Measurements from ENCODE around the gene GCH1.
"Not testable (repeated sequence)": the region's sequence is repeated elsewhere in the genome, so short reads cannot be mapped to it uniquely, and the experiment has no call there.

GCH1 gene, protein sequence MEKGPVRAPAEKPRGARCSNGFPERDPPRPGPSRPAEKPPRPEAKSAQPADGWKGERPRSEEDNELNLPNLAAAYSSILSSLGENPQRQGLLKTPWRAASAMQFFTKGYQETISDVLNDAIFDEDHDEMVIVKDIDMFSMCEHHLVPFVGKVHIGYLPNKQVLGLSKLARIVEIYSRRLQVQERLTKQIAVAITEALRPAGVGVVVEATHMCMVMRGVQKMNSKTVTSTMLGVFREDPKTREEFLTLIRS

DNA sequence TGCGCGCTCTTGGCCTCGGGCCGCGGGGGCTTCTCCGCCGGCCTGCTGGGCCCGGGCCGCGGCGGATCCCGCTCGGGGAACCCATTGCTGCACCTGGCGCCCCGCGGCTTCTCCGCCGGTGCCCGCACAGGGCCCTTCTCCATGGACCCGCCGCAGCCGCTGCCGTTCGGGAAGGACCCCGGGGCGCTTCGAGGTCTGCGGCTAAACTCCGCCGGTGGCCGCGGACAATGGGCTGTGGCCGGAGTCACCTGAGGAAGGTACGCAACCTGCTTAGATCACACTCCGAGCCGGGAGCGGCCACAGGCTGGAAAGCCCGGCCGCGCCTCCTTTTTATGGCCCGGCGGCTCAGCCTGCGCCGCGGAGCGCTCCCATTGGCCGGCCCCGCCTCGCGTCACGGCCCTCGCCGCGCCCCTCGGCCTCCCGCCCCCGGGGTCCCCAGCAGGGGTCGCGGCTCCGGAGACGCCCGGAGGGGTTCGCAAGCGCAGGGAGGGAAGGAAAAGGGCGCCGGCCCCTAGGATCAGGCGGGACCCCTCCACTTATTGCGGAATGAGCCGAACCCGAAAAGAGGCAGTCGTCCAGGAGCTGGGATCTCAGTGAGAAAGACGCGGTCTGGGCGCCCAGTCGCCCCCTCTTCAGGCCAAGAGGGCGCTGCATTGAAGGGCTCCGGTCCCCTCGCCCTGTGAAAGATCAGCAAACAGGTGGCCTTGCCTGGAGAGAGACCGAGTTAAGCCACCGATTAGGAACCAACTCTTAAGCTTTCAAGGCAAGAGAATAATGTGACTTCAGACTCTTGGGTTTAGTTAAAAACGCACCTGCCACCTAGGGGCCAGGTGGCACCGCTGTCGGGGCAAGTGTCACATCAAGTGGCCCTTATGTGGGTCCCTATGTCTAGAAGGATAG lies at the start of gene GCH1:
Gene GCH1, minus strand, starts transcription at position 306 of the 900 bp plus-strand sequence. Its CDS starts 163 bp downstream, at position 143.
- in situ Hi-C loops (cut with MboI; ENCODE audit: low sequenced_read_pairs): no loop called here

DNA sequence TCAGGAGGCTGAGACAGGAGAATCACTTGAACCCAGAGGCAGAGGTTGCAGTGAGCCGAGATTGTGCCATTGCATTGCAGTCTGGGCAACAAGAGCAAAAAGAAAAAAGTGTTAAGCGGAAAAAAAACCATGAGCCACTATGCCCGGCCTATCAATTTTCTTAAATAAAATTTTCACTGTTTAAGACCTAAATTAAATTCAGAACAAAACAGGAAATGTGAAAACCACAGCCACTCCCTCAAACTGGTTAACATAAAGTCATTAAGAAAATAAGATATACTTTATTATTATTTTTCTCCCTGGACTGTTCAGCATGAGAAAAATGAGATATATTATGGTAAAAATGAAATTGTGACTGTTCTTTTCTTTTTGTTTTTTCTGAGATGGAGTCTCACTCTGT lies 44.6 kb upstream of the GCH1 start:
- in situ Hi-C loops (cut with MboI; ENCODE audit: low sequenced_read_pairs): no loop called here

DNA sequence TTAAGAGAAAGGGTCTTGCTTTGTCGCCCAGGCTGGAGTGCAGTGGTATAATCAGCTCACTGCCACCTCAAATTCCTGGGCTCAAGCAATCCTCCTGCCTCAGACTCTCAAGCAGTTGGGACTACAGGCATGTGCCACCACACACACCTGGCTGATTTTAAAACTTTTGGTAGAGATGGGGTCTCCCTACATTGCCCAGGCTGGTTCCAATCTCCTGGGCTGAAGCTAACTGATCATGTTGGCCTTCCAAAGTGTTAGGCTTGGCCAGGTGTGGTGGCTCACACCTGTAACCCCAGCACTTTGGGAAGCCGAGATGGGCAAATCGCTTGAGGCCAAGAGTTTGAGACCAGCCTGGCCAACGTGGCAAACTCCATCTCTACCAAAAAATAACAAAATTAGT lies 43.9 kb upstream of the GCH1 start:
- in situ Hi-C loops (cut with MboI; ENCODE audit: low sequenced_read_pairs): no loop called here

DNA sequence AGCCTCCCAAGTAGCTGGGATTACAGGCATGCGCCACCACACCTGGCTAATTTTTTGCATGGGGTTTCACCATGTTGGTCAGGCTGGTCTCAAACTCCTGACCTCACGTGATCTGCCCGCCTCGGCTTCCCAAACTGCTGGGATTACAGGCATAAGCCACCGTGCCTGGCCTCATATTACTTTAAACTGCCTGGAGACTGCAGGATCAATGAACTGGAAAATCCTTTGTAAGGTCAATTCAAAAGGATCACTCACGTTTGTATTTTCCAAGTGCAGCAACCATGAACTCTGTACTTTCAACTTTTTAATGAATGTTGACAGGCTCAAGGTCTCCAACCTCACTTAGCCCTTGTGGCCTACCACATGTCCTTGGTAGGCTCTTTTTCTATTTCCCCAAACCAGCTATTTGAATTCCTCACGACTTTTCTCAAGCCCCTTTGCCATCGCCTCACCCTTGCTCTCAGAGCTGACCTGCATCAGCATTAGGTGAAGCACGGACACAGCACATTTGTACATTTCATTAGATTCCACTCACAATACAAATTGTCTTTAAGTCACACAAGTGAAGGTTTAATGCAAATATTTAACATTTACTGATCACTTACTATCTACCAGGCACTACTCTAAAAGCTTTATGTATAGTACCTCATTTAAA lies 42.2 kb upstream of the GCH1 start:
- in situ Hi-C loops (cut with MboI; ENCODE audit: low sequenced_read_pairs): no loop called here

DNA sequence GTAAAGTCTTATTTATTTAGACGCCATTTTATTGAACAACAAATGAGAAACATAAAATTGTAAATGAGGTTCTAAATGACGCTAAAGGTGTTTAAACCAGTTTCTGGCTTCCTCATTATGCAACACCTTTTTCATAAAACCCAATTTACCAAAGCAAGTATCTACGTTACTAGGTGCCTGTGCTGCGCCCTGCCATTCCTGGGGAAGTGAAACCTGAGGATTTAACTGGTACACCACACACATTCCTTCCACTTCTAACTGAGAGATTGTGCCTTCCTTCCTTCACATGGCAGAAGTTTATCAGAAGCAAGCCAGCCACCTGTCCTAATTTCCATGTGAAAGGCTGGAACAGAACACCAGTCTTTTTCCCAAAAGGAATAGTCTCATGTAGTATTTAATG lies 40.3 kb upstream of the GCH1 start:
- in situ Hi-C loops (cut with MboI; ENCODE audit: low sequenced_read_pairs): no loop called here

DNA sequence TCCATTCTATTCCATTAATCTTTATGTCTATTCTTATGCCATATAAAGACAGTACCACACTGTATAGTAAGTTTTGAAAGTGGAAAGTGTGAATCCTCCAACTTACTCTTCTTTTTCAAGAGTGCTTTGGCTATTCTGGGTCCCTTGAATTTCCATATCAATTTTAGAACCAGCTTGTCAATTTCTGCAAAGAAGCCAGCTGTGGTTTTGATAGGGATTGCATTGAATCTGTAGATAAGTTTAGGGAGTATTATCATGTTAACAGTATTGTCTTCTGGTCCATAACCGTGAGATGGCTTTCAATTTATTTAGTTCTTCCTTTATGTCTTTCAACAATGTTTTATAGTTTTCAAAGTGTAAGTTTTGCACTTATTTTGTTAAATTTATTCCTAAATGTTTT lies 34.2 kb upstream of the GCH1 start:
- in situ Hi-C loops (cut with MboI; ENCODE audit: low sequenced_read_pairs): no loop called here

DNA sequence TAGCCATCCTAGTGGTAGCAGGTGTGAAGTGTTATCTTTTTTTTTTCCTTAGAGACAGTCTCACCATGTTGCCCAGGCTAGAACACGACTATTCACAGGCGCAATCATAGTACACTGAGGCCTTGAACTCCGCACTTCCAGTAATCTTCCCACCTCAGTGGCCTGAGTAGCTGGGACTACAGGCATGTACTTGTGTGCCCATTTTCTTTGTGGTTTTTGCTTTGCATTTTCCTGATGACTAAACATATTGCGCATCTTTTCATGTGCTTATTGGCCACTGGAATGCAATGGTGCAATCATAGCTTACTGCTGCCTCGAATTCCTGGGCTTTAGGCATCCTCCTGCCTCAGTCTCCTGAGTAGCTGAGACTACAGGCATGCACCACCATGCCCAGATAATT lies 33.3 kb upstream of the GCH1 start:
- in situ Hi-C loops (cut with MboI; ENCODE audit: low sequenced_read_pairs): no loop called here

DNA sequence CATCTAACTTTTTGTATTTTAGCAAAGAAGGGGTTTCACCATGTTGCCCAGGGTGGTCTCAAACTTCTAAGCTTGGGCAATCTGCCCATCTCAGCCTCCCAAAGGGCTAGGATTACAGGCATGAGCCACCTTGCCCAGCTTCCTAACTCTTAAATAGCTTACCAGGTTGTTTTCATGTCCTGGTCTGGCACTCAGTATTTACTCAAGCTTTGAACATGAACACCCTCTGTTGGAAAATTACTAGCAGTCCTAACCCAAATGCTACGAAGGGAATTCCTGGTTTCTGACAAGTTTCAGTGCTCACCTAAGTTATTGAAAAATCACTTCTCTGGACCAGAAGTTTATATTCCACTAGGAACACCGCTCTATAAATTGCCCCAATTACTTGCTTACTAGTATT lies 32.5 kb upstream of the GCH1 start:
- in situ Hi-C loops (cut with MboI; ENCODE audit: low sequenced_read_pairs): no loop called here

DNA sequence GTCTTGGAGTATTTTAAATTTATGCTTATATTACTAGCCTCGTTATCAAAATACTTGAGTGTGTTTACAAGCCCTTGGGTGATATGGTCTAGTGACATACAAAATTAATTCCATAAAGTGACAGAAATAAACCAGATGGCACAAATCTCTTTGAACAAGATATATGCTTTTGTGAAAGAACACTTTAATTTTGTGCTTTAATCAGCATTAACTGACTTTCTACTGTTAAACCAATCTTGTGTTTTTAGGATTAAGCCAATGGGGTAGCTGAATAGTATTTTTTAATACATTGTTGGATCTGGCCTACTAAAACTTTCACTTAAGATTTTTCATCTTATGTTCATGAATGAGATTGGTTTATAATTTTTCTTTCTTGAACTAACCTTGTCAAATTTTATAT lies 30.4 kb upstream of the GCH1 start:
- in situ Hi-C loops (cut with MboI; ENCODE audit: low sequenced_read_pairs): no loop called here

DNA sequence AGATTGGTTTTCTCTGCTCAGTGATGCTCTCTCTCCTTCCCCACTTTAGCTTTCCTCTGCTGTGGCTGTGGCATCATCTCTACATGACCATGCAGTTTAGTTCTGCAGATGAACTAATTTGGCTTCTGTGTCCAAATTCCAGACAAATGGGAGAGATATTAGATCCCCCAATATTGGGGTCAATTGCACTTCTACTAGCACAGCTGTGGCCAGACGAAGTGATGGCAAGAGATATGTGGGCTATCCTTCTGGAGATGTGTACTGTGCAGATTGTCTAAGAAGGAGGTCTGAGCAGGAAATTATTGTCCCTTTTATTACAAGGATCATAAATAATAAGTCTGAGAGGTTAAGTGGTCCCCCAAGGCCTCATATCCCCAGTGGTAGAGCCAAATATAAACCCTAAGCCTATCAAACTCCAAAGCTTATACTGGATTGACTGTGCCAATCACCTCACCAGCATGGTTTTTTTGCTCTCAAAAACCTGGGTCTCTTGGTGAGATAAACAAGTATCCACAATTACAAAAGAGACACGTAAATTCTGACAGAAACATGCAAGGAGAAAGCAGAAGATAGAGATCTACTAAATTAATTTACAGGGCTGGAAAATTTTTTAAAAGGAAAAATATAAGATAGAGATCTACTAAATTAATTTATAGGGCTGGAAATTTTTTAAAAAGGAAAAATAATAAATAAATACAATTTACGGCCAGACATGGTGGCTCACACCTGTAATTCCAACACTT lies 29.1 kb upstream of the GCH1 start:
- in situ Hi-C loops (cut with MboI; ENCODE audit: low sequenced_read_pairs): no loop called here

DNA sequence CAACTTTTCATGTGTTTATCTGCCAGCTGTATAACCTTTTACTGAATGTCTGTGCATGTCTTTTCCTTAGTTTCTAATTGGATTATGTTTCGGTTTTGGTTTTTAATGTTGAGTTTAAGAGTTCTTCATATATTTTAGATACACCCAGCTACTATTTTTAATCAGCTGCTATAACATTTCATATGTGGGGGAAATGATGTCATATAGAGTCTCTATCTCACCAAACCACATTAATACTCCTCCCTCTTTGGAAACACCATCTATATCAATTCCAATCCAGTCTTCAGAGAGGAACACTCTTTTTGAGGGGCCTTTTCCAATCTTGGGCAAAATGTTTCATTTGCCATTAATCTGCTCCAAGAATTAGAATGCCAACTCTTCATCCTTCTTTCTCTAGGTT lies 28.5 kb upstream of the GCH1 start:
- in situ Hi-C loops (cut with MboI; ENCODE audit: low sequenced_read_pairs): no loop called here

DNA sequence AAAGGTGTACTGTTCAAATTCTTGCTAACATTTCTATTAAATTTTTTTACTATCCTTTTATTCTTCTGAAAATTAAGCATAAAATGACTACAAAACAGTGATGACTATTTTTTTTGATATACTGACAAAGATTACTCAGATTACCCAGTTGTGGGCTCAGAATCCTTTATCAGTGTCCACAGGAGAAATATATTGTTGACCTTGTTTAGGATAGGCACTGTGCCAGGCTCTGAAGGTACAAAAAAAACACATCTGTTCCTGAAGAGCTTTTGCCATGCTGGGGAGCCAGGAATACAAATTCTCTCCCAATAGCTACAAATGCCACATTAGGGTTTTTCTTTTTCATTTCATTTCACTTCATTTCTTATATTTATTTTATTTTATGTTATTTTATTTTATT lies 26.9 kb upstream of the GCH1 start:
- in situ Hi-C loops (cut with MboI; ENCODE audit: low sequenced_read_pairs): no loop called here

DNA sequence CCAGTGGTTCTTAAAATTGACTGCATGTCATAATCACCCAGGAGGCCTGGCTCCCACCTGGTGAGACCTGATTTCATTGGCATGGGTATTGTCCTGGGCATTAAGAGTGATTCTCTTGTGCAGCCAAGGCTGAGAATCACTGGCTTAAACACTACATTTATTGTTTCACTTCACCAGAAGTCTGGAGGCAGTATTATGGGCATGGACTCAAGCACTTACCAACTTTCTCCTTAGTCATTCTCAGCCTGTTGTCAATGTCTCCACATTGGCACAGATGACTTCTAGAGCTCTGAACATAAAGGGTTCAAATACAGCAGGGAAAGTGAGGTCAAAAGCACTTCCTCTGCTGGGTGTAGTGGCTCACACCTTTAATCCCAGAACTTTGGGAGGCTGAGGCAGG lies 25.6 kb upstream of the GCH1 start:
- in situ Hi-C loops (cut with MboI; ENCODE audit: low sequenced_read_pairs): no loop called here

DNA sequence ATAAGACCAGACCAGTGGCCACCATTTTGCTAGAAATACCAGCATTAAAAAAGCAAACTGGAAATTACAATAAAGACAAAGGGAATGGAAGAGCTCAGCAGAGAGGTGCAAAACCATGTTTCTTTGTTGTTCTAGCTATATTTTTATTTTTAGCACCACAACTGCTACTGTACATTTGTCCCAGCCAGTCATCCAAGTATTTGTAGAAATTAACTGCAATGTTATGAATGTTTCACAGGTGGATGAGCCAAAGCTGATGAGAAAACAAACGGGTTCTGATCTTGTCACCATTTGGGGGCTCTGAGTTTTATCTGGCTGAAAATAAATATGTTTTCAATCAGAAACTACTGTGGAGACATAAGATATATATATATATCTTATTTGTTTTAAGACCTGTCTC lies 24.9 kb upstream of the GCH1 start:
- in situ Hi-C loops (cut with MboI; ENCODE audit: low sequenced_read_pairs): no loop called here

DNA sequence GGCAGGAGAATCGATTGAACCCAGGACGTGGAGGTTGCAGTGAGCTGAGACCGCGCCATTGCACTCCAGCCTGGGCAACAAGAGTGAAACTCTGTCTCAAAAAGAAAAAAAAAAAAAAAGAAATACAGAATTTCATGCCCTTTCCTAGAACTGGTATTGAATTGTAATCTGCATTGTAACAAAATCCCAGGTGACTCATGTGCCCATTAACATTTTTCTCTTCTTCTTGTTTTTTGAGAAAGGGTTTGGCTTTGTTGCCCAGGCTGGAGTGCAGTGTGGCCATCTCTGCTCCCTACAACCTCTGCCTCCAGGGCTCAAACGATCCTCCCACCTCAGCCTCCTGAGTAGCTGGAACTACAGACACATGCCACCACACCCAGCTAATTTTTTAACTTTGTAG lies 23.9 kb upstream of the GCH1 start:
- in situ Hi-C loops (cut with MboI; ENCODE audit: low sequenced_read_pairs): not testable (repeated sequence)

DNA sequence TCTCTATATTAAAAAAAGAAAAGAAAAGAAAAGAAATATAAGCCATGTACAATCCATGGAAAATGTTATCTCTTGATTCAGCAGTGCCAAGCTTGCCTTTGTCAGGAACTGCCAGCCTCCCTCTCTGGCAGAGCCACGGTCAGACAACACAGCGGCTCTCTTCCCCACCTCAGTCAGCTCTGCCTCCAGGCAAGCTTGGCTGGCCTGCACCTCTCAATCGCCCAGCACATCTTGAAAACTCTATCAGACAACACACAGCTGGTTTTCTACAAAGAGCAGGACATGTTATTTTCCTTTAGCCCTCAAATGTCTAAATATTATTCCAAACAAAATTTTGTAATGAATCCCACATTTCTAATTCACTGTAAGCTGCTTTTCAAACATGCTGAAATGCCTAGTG lies 20.0 kb upstream of the GCH1 start:
- in situ Hi-C loops (cut with MboI; ENCODE audit: low sequenced_read_pairs): no loop called here

DNA sequence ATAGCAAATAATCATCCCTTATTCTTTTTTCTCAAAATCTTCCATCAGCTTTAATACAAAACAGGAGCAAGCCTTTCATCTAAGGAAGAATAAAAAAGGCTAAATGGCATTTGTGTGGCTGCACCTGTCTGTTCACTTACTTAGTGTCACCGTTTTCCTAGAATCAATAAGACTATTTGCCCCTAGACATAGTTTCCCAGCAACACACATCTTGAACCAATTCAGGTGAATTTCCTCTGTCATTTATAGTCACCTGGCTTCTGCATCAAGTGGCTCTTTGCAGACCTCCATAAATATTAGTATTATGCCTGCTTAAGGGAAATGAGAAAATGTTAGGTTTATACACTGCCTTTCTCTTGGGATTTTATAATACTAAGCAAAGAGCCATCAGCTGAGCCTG lies 17.4 kb upstream of the GCH1 start:
- in situ Hi-C loops (cut with MboI; ENCODE audit: low sequenced_read_pairs): no loop called here

DNA sequence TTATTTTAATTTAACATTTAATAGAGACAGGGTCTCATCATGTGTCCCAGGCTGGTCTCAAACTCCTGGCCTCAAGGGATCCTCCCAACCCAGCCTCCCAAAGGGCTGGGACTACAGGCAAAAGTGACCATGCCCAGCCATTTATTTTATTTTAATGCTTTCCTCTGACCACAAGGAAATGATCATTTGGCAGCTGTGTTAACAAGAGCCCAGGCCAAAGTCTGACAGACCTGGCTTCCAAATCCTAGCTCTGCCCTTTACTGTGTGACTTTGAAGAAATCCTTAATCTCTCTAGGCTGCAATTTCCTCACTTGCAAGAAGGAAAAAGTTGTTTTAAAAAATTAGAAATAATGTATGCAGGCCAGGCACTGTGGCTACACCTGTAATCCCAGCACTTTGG lies 16.7 kb upstream of the GCH1 start:
- in situ Hi-C loops (cut with MboI; ENCODE audit: low sequenced_read_pairs): no loop called here

DNA sequence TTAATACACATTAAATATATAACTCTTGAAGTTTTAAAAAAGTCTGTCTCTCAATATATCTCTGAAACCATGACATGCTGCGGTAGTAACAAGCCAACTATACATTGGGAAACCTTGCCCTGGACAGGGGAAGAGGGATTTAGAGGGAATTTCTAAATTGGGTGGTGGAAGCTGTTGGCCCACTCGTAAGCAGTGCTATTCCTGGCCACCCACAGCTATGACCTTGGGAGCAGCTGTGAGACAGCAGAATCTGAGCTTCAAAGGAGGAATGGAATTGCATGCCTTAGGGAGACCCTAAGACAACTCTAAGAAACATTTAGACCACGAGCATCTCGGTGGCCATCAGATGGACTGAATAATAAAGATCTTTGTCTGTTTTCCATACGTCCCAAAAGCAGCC lies 15.8 kb upstream of the GCH1 start:
- in situ Hi-C loops (cut with MboI; ENCODE audit: low sequenced_read_pairs): no loop called here

DNA sequence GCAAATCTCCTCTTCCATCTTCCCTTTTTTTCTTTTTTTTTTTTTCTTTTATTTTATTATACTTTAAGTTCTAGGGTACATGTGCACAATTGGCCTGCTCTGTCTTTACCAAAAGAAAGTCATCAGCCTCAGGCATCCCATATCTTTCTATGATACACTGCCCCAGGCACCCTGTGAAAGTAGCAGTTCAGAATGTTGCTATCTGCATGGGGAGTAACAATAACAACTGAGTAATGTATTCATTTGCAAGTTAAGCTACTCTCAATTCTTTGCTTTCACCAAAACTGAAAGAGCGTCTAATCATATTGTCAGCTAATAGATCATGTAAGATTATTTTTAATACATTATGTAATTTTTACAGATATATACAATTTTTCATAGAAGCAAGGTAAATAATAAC lies 13.5 kb upstream of the GCH1 start:
- in situ Hi-C loops (cut with MboI; ENCODE audit: low sequenced_read_pairs): no loop called here

DNA sequence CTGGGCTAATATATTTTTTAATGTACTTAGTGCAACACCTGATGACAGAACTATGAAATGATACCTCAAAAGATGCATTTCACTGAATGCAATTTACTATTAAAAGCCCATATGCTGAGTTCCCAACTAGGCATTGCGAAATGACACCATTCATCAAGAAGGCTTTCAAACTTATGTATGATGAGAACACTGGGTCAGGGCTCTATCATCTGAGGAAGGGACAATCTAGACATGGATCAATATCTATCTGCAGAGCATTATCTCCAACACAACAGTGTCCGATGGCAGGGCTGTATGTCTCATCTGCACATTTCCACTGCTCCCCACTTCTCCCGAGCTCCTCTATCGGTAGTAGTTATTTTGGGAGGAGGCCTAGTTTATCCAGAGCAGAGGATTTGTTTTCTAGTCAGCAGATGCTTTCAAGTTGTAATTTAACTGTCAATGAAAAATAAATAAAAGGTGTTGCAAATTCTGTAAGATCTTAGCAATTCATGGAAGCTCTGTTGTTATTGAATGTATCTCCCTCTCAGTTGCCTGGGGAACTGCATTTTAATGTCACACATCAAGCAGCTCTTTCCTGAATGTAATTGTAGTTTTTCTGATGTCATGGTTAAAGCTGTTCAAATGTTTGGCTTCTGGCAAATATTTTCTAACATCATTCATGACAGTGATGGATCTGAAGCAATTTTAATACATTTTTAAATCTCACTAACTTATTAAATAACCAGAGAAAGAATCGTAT lies 7.4 kb upstream of the GCH1 start:
- in situ Hi-C loops (cut with MboI; ENCODE audit: low sequenced_read_pairs): no loop called here
